Measurements from ENCODE around the gene GRAMD1B. TPM values are rescaled to one million over a fixed set of nuclear protein-coding genes. Genes with fewer than 3 reads are reported as not detected.

GRAMD1B gene
- total RNA-seq, 1 experiment from 2014 or later, result 5.8 TPM

- Histone ChIP-seq H3K36me3 (ENCODE audit: low read depth) (no peaks in the 10 kb centered on the region), H2AFZ (no peak overlapping the region), H3K4me3 (no peak overlapping the region), H4K20me1 (ENCODE audit: insufficient read depth) (no peaks in the 10 kb centered on the region), H3K4me1 (replicated peaks; ENCODE audit: insufficient read depth) (no peaks in the 10 kb centered on the region), H3K27ac (no peak overlapping the region), H3K79me2 (ENCODE audit: low read depth) (no peaks in the 10 kb centered on the region), H3K27me3 (ENCODE audit: insufficient read depth, low read depth) (no peaks in the 10 kb centered on the region), H3F3A (ENCODE audit: insufficient read depth, low read depth) (no peaks in the 10 kb centered on the region), H3K4me2 (no peak overlapping the region), H3K9me2 (ENCODE audit: insufficient read depth) (no peaks in the 10 kb centered on the region), H3K9me3 (ENCODE audit: insufficient read depth, low read depth) (no peaks in the 10 kb centered on the region)
- BruUV-seq (replicated peaks), result no TSS peak
- ChIA-PET POLR2A (ENCODE audit: unreplicated experiment) (no interaction called here), CTCF (no interaction called here)
- intact Hi-C loops (cut with micrococcal nuclease; ENCODE audit: unreplicated experiment), result no loop called here
- no peak for DNase-seq
- TF ChIP-seq CTCF (conservative IDR thresholded peaks at IDR 0.05) (no peak), EZH2 (IDR thresholded peaks at IDR 0.05; ENCODE audit: low read depth) (no peak)
Observed at GRCh38 chr11:123608945-123609344, 178.9 kb downstream of the GRAMD1B start.

GRCh38 chr11:123611698-123612097 is 181.6 kb downstream of the GRAMD1B start:
- Histone ChIP-seq H4K20me1 (ENCODE audit: insufficient read depth) (no peaks in the 10 kb centered on the region), H3K36me3 (ENCODE audit: low read depth) (no peaks in the 10 kb centered on the region), H3F3A (ENCODE audit: insufficient read depth, low read depth) (no peaks in the 10 kb centered on the region), H3K9me2 (ENCODE audit: insufficient read depth) (no peaks in the 10 kb centered on the region), H3K4me2 (no peak overlapping the region), H2AFZ (no peak overlapping the region), H3K9me3 (ENCODE audit: insufficient read depth, low read depth) (no peaks in the 10 kb centered on the region), H3K27me3 (ENCODE audit: insufficient read depth, low read depth) (no peaks in the 10 kb centered on the region), H3K27ac (no peak overlapping the region), H3K79me2 (ENCODE audit: low read depth) (no peaks in the 10 kb centered on the region), H3K4me1 (replicated peaks; ENCODE audit: insufficient read depth) (no peaks in the 10 kb centered on the region), H3K4me3 (no peak overlapping the region)
- BruUV-seq (replicated peaks), result no TSS peak
- intact Hi-C loops (cut with micrococcal nuclease; ENCODE audit: unreplicated experiment), result no loop called here
- TF ChIP-seq EZH2 (IDR thresholded peaks at IDR 0.05; ENCODE audit: low read depth) (no peak), CTCF (conservative IDR thresholded peaks at IDR 0.05) (no peak)
- ChIA-PET CTCF (interaction anchor here (0.6 kb wide), 1 partner anchor 9 kb away, joined by 6 read pairs; no protein-coding TSS in a partner anchor), POLR2A (ENCODE audit: unreplicated experiment) (no interaction called here)
- DNase-seq, result no peak

- CTCF ChIA-PET, result no interaction called here
- H3K36me3 ChIP-seq (ENCODE audit: low read depth), result no peaks in the 10 kb centered on the region
Observed at GRCh38 chr11:123616505-123617198, 186.6 kb downstream of the GRAMD1B start.

More at GRCh38 chr11:123616505-123617198, 186.6 kb downstream of the GRAMD1B start:
- POLR2A ChIA-PET (ENCODE audit: unreplicated experiment), result no interaction called here
- H3K27ac ChIP-seq, result no peak overlapping the region
- H4K20me1 ChIP-seq (ENCODE audit: insufficient read depth), result no peaks in the 10 kb centered on the region
- no peaks in the 10 kb centered on the region for H3K27me3 ChIP-seq (ENCODE audit: insufficient read depth, low read depth)
- H3K4me1 ChIP-seq (replicated peaks; ENCODE audit: insufficient read depth), result no peaks in the 10 kb centered on the region
- no peaks in the 10 kb centered on the region for H3F3A ChIP-seq (ENCODE audit: insufficient read depth, low read depth)
- no TSS peak for BruUV-seq (replicated peaks)
- intact Hi-C loops (cut with micrococcal nuclease; ENCODE audit: unreplicated experiment), result no loop called here
- TF ChIP-seq CTCF (conservative IDR thresholded peaks at IDR 0.05), result no peak
- TF ChIP-seq EZH2 (IDR thresholded peaks at IDR 0.05; ENCODE audit: low read depth), result no peak
- no peak for DNase-seq
- no peaks in the 10 kb centered on the region for H3K79me2 ChIP-seq (ENCODE audit: low read depth)
- H2AFZ ChIP-seq, result no peak overlapping the region
- no peaks in the 10 kb centered on the region for H3K9me3 ChIP-seq (ENCODE audit: insufficient read depth, low read depth)
- no peak overlapping the region for H3K4me2 ChIP-seq
- H3K4me3 ChIP-seq, result no peak overlapping the region
- no peaks in the 10 kb centered on the region for H3K9me2 ChIP-seq (ENCODE audit: insufficient read depth)
